SK-N-SH treated with all-trans-retinoic acid at 6 μM for 48 hours (cell line): ENCODE results near the gene YPEL5.

Source experiments
- ATAC-seq: fragments of 200-7000 bp; cut with Tn5 transposase; 3 replicates; pipeline ENCODE4 v1.9.1; 2020; ENCODE audit warnings: mild to moderate bottlenecking, moderate library complexity
- ARNTL ChIP-seq: fragments of 450-650 bp; formaldehyde crosslinking; IDR thresholded peaks from 2 replicates; pipeline ENCODE4 v1.5.0; 2020; ENCODE audit warnings: low read depth, mild to moderate bottlenecking, moderate library complexity, borderline replicate concordance
- CSDC2 ChIP-seq: fragments of 250-450 bp; sonication (Bioruptor Pico); IDR thresholded peaks from 2 replicates; pipeline ENCODE4 v1.5.0; 2020; ENCODE audit warnings: mild to moderate bottlenecking, moderate library complexity
- CSRNP3 ChIP-seq: fragments of 250-450 bp; sonication (Bioruptor Pico); IDR thresholded peaks from 2 replicates; pipeline ENCODE4 v1.5.1; 2021; ENCODE audit warnings: mild to moderate bottlenecking, moderate library complexity
- ESRRG ChIP-seq: fragments of 250-450 bp; sonication (Bioruptor Pico); IDR thresholded peaks from 2 replicates; pipeline ENCODE4 v1.6.1; 2021; ENCODE audit warnings: mild to moderate bottlenecking
- GLIS3 ChIP-seq: fragments of 250-450 bp; sonication (Bioruptor Pico); IDR thresholded peaks from 2 replicates; pipeline ENCODE4 v1.5.0; 2020; ENCODE audit warnings: mild to moderate bottlenecking, moderate library complexity
- OSR1 ChIP-seq: fragments of 250-450 bp; sonication (Bioruptor Pico); IDR thresholded peaks from 2 replicates; pipeline ENCODE4 v1.8.0; 2022; ENCODE audit warnings: moderate library complexity, mild to moderate bottlenecking, inconsistent platforms
- PATZ1 ChIP-seq: fragments of 250-450 bp; sonication (Bioruptor Pico); IDR thresholded peaks from 2 replicates; pipeline ENCODE4 v1.8.0; 2020; ENCODE audit warnings: mild to moderate bottlenecking, moderate library complexity, borderline replicate concordance
- PPARA ChIP-seq: fragments of 250-450 bp; sonication (Bioruptor Pico); IDR thresholded peaks from 2 replicates; pipeline ENCODE4 v1.5.0; 2020; ENCODE audit warnings: mild to moderate bottlenecking, borderline replicate concordance
- SNAI2 ChIP-seq: fragments of 250-450 bp; sonication (Bioruptor Pico); IDR thresholded peaks from 2 replicates; pipeline ENCODE4 v1.5.0; 2020; ENCODE audit warnings: mild to moderate bottlenecking, moderate library complexity
- TCF4 ChIP-seq: fragments of 250-450 bp; sonication (Bioruptor Pico); IDR thresholded peaks from 2 replicates; pipeline ENCODE4 v1.8.0; 2021; ENCODE audit warnings: mild to moderate bottlenecking, moderate library complexity, borderline replicate concordance
- TOX ChIP-seq: fragments of 250-450 bp; sonication (Bioruptor Pico); IDR thresholded peaks from 2 replicates; pipeline ENCODE4 v1.8.0; 2021; ENCODE audit warnings: mild to moderate bottlenecking, moderate library complexity, borderline replicate concordance
- ZC3H10 ChIP-seq: fragments of 250-450 bp; sonication (Bioruptor Pico); IDR thresholded peaks from 2 replicates; pipeline ENCODE4 v1.5.1; 2021; ENCODE audit warnings: mild to moderate bottlenecking, moderate library complexity
- ZFP3 ChIP-seq: fragments of 250-450 bp; sonication (Bioruptor Pico); IDR thresholded peaks from 2 replicates; pipeline ENCODE4 v1.5.0; 2020; ENCODE audit warnings: mild to moderate bottlenecking, moderate library complexity
- ZFP30 ChIP-seq: fragments of 450-650 bp; formaldehyde crosslinking; IDR thresholded peaks from 2 replicates; pipeline ENCODE4 v1.5.0; 2022; ENCODE audit warnings: mild to moderate bottlenecking, moderate library complexity
- ZNF565 ChIP-seq: fragments of 450-650 bp; formaldehyde crosslinking; conservative IDR thresholded peaks from 2 replicates; pipeline ENCODE4 v1.5.0; 2020; ENCODE audit warnings: low read depth, mild to moderate bottlenecking, moderate library complexity
- ZNF70 ChIP-seq: fragments of 450-650 bp; formaldehyde crosslinking; IDR thresholded peaks from 2 replicates; pipeline ENCODE4 v1.5.0; 2020; ENCODE audit warnings: mild to moderate bottlenecking, moderate library complexity
- ZNF8 ChIP-seq: fragments of 450-650 bp; formaldehyde crosslinking; IDR thresholded peaks from 2 replicates; pipeline ENCODE4 v1.5.0; 2020; ENCODE audit warnings: mild to moderate bottlenecking, moderate library complexity
- TF ChIP-seq, protein P1 (sequence below): fragments of 250-450 bp; sonication (Bioruptor Pico); IDR thresholded peaks from 2 replicates; pipeline ENCODE4 v1.5.0; 2020; ENCODE audit warnings: mild to moderate bottlenecking, moderate library complexity
- TF ChIP-seq, protein P2 (sequence below): fragments of 250-450 bp; sonication (Bioruptor Pico); IDR thresholded peaks from 2 replicates; pipeline ENCODE4 v1.8.0; 2021; ENCODE audit warnings: low read depth, mild to moderate bottlenecking, moderate library complexity, borderline replicate concordance
- TF ChIP-seq, protein P3 (sequence below): fragments of 250-450 bp; sonication (Bioruptor Pico); IDR thresholded peaks from 2 replicates; pipeline ENCODE4 v1.5.1; 2020; ENCODE audit warnings: low read depth, mild to moderate bottlenecking, moderate library complexity

The YPEL5 gene

GRCh38 chr2:30172627-30173026 lies 25.8 kb downstream of the YPEL5 start (continued):
- TF ChIP-seq, protein P1, sequence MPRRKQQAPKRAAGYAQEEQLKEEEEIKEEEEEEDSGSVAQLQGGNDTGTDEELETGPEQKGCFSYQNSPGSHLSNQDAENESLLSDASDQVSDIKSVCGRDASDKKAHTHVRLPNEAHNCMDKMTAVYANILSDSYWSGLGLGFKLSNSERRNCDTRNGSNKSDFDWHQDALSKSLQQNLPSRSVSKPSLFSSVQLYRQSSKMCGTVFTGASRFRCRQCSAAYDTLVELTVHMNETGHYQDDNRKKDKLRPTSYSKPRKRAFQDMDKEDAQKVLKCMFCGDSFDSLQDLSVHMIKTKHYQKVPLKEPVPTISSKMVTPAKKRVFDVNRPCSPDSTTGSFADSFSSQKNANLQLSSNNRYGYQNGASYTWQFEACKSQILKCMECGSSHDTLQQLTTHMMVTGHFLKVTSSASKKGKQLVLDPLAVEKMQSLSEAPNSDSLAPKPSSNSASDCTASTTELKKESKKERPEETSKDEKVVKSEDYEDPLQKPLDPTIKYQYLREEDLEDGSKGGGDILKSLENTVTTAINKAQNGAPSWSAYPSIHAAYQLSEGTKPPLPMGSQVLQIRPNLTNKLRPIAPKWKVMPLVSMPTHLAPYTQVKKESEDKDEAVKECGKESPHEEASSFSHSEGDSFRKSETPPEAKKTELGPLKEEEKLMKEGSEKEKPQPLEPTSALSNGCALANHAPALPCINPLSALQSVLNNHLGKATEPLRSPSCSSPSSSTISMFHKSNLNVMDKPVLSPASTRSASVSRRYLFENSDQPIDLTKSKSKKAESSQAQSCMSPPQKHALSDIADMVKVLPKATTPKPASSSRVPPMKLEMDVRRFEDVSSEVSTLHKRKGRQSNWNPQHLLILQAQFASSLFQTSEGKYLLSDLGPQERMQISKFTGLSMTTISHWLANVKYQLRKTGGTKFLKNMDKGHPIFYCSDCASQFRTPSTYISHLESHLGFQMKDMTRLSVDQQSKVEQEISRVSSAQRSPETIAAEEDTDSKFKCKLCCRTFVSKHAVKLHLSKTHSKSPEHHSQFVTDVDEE, result no peak
- TF ChIP-seq, protein P2, sequence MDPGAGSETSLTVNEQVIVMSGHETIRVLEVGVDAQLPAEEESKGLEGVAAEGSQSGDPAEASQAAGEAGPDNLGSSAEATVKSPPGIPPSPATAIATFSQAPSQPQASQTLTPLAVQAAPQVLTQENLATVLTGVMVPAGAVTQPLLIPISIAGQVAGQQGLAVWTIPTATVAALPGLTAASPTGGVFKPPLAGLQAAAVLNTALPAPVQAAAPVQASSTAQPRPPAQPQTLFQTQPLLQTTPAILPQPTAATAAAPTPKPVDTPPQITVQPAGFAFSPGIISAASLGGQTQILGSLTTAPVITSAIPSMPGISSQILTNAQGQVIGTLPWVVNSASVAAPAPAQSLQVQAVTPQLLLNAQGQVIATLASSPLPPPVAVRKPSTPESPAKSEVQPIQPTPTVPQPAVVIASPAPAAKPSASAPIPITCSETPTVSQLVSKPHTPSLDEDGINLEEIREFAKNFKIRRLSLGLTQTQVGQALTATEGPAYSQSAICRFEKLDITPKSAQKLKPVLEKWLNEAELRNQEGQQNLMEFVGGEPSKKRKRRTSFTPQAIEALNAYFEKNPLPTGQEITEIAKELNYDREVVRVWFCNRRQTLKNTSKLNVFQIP (CRISPR knock-in tag), result no peak
- TF ChIP-seq ZFP3 (CRISPR knock-in tag) (no peak), ARNTL (CRISPR knock-in tag) (no peak), PPARA (CRISPR knock-in tag) (no peak), ZC3H10 (CRISPR knock-in tag) (no peak), TOX (CRISPR knock-in tag) (no peak)

DNA sequence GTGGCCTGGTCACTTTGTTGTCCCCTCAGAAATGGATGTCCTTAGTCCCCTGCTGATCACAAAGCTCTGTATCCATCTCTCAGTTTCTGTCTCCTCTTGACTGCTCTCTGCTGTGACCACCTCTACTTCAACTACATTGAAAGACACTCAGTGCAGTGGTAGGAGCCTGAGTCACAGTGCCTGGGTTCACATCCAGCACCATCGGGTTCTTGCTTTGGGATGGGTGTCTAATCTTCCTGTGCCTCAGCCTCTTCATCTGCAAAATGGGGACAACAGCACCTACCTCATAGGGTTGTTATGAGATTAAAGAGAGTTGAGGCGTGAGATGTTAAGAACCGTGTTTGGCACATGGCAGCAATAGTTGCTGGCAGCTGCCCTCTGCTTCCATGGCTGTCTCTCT lies 30.6 kb downstream of the YPEL5 start:
- ATAC-seq, result no peak
- TF ChIP-seq PATZ1 (CRISPR knock-in tag) (no peak), ZFP3 (CRISPR knock-in tag) (no peak), ESRRG (CRISPR knock-in tag) (no peak), GLIS3 (CRISPR knock-in tag) (no peak), CSRNP3 (CRISPR knock-in tag) (no peak)
- TF ChIP-seq, all 23 proteins: peak for 0

DNA sequence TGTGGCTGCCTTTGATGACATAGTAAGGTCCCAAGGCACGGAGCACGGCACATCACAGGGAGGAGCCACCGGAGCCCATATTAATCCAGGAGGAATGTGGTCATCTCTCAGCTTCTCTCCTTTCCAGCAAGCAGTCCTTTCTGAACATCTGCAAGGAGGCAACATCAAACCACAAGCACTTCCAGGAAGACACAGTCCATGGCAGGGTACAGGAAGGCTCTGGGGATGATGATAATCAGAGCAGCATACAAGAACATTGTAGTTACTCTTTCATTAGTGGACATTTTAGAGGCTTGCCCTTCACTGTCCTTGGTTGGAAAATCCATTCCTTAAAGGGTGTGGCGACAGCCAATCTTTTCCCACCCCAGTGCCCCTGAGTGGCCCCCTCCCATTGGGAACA lies 31.1 kb downstream of the YPEL5 start:
- ATAC-seq, result no peak
- TF ChIP-seq ARNTL (CRISPR knock-in tag) (no peak), OSR1 (CRISPR knock-in tag) (no peak), CSRNP3 (CRISPR knock-in tag) (no peak), SNAI2 (no peak), ZNF8 (CRISPR knock-in tag) (no peak), CSDC2 (no peak), TCF4 (CRISPR knock-in tag) (no peak), PPARA (CRISPR knock-in tag) (no peak), ZNF70 (no peak), GLIS3 (CRISPR knock-in tag) (no peak), ESRRG (CRISPR knock-in tag) (no peak), ZFP3 (CRISPR knock-in tag) (no peak), ZFP30 (CRISPR knock-in tag) (no peak), ZNF565 (CRISPR knock-in tag) (no peak)
- TF ChIP-seq, protein P1, result no peak
- TF ChIP-seq, protein P3, sequence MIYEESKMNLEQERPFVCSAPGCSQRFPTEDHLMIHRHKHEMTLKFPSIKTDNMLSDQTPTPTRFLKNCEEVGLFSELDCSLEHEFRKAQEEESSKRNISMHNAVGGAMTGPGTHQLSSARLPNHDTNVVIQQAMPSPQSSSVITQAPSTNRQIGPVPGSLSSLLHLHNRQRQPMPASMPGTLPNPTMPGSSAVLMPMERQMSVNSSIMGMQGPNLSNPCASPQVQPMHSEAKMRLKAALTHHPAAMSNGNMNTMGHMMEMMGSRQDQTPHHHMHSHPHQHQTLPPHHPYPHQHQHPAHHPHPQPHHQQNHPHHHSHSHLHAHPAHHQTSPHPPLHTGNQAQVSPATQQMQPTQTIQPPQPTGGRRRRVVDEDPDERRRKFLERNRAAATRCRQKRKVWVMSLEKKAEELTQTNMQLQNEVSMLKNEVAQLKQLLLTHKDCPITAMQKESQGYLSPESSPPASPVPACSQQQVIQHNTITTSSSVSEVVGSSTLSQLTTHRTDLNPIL (CRISPR knock-in tag), result no peak
